PFSK-1 (cell line): ENCODE data around the gene IL17RC.

Experiments used
- FOXP2 ChIP-seq: optimal IDR thresholded peaks from 2 replicates; pipeline ENCODE3; 2011; ENCODE audit warnings: borderline replicate concordance, control low read depth, inconsistent platforms; ENCODE audit not compliant: insufficient read depth; ENCODE audit errors: extremely low read length, extremely low read depth
- POLR2AphosphoS5 ChIP-seq: IDR thresholded peaks from 2 replicates; pipeline ENCODE4 v1.6.1; 2012; ENCODE audit warnings: low read depth, mild to moderate bottlenecking, control low read depth, low read length, moderate library complexity
- REST ChIP-seq, 2 experiments: IDR thresholded peaks; 2 replicates each; pipeline versions ENCODE4 v1.6.1 to v1.8.0; 2011 to 2012; ENCODE audit warnings: low read depth in 2 of 2, low read length in 2 of 2, control low read depth in 1 of 2, inconsistent platforms in 1 of 2, mild to moderate bottlenecking in 1 of 2, moderate library complexity in 1 of 2; ENCODE audit not compliant: insufficient read depth in 1 of 2
- SIN3A ChIP-seq: IDR thresholded peaks from 2 replicates; pipeline ENCODE4 v1.6.1; 2012; ENCODE audit warnings: mild to moderate bottlenecking, low read length, moderate library complexity, borderline replicate concordance; ENCODE audit not compliant: insufficient read depth
- TAF1 ChIP-seq: IDR thresholded peaks from 2 replicates; pipeline ENCODE4 v1.6.1; 2012; ENCODE audit warnings: low read length, control low read depth, borderline replicate concordance; ENCODE audit not compliant: insufficient read depth

IL17RC gene

GRCh38 chr3:9976721-9977709, 60.1 kb downstream of the IL17RC start:
- TF ChIP-seq REST (IDR thresholded peaks at IDR 0.05; ENCODE audit: insufficient read depth in 1 of 2, low read depth in 2 of 2, low read length in 2 of 2) (0 out of 4 replicates have a peak, but pooled peaks of 1 of the 2 experiments have one; percentile 9), TAF1 (no peak)

GRCh38 chr3:9978710-9979305, 61.9 kb downstream of the IL17RC start:
- TF ChIP-seq POLR2AphosphoS5: no peak

- no peak for TF ChIP-seq FOXP2
- no peak for TF ChIP-seq TAF1
- TF ChIP-seq REST (IDR thresholded peaks at IDR 0.05; ENCODE audit: insufficient read depth in 1 of 2, low read depth in 2 of 2, low read length in 2 of 2): no peak
- TF ChIP-seq POLR2AphosphoS5: no peak
- TF ChIP-seq SIN3A: no peak
Measured at GRCh38 chr3:9980251-9980650, 63.4 kb downstream of the IL17RC start.
